HuH-7.5 (cell line): ENCODE data around the gene SHISAL2B.
"Not testable (repeated sequence)": the region's sequence is repeated elsewhere in the genome, so short reads cannot be mapped to it uniquely, and the experiment has no call there.

Experiments used
- DNase-seq: peaks from one replicate; pipeline ENCODE4 v3.0.0; 2011; ENCODE audit warnings: low spot score

Gene SHISAL2B

GRCh38 chr5:64700765-64701164 is 10.5 kb downstream of the SHISAL2B start:
- no peak for DNase-seq

GRCh38 chr5:64706074-64706473 is 15.8 kb downstream of the SHISAL2B start:
- not testable (repeated sequence) for DNase-seq

- no peak for DNase-seq
Observed at GRCh38 chr5:64707191-64707590, 16.9 kb downstream of the SHISAL2B start.

GRCh38 chr5:64714495-64714894 is 24.2 kb downstream of the SHISAL2B start:
- not testable (repeated sequence) for DNase-seq

- no peak for DNase-seq
Observed at GRCh38 chr5:64722588-64722987, 32.3 kb downstream of the SHISAL2B start.

- no peak for DNase-seq
Observed at GRCh38 chr5:64727150-64727549, 36.8 kb downstream of the SHISAL2B start.

GRCh38 chr5:64742411-64742810 is 52.1 kb downstream of the SHISAL2B start:
- DNase-seq = no peak

- no peak for DNase-seq
Observed at GRCh38 chr5:64742821-64743220, 52.5 kb downstream of the SHISAL2B start.

GRCh38 chr5:64744914-64745313 is 54.6 kb downstream of the SHISAL2B start:
- DNase-seq = no peak

GRCh38 chr5:64746446-64746845 is 56.1 kb downstream of the SHISAL2B start:
- no peak for DNase-seq

- DNase-seq = no peak
Observed at GRCh38 chr5:64749385-64749784, 59.1 kb downstream of the SHISAL2B start.

GRCh38 chr5:64754066-64754465 is 63.8 kb downstream of the SHISAL2B start:
- no peak for DNase-seq

GRCh38 chr5:64758901-64759300 is 68.6 kb downstream of the SHISAL2B start:
- DNase-seq = no peak

GRCh38 chr5:64759960-64760660 is 69.8 kb downstream of the SHISAL2B start:
- no peak for DNase-seq

GRCh38 chr5:64763948-64764503 is 73.7 kb downstream of the SHISAL2B start:
- DNase-seq = no peak

- DNase-seq = no peak
Observed at GRCh38 chr5:64765804-64766504, 75.7 kb downstream of the SHISAL2B start.

GRCh38 chr5:64766941-64767340 is 76.6 kb downstream of the SHISAL2B start:
- no peak for DNase-seq
